ENCODE measurements around the gene PRR5L. TPM values are rescaled to one million over a fixed set of nuclear protein-coding genes. Genes with fewer than 3 reads are reported as not detected.

PRR5L gene
- total and polyA plus RNA-seq, 8 donors, result 10.6 to 27.0 (median 17.4) TPM

GRCh38 chr11:36372101-36372771, 76.1 kb downstream of the PRR5L start:
- no peak overlapping the region for H3K27ac ChIP-seq
- intact Hi-C loops (cut with DNase I), result no loop called here

GRCh38 chr11:36373016-36374010, 77.2 kb downstream of the PRR5L start:
- intact Hi-C loops (cut with DNase I), result no loop called here
- no peaks in the 10 kb centered on the region for H3K36me3 ChIP-seq
- H3K9me3 ChIP-seq, result no peaks in the 10 kb centered on the region
- DNase-seq, result no peak
- H3K27me3 ChIP-seq, result peaks cover 4 to 41% of the 10 kb centered on the region in 2 donors
- H3K4me1 ChIP-seq, result peaks cover 4 to 25% of the 10 kb centered on the region in 2 donors
- no peak for ATAC-seq
- no peak for TF ChIP-seq CTCF (IDR thresholded peaks at IDR 0.05)
- no peak overlapping the region for H3K4me3 ChIP-seq
- no peak overlapping the region for H3K27ac ChIP-seq

More at GRCh38 chr11:36372101-36372771, 76.1 kb downstream of the PRR5L start:
- DNase-seq (no peak), ATAC-seq (no peak)
- H3K36me3 ChIP-seq, result no peaks in the 10 kb centered on the region
- H3K9me3 ChIP-seq, result no peaks in the 10 kb centered on the region
- peaks cover 4 to 14% of the 10 kb centered on the region in 2 donors for H3K4me1 ChIP-seq
- H3K4me3 ChIP-seq, result no peak overlapping the region
- peaks cover 0 to 31% of the 10 kb centered on the region in 2 donors for H3K27me3 ChIP-seq
- no peak for TF ChIP-seq CTCF (IDR thresholded peaks at IDR 0.05)

GRCh38 chr11:36374726-36375125, 78.6 kb downstream of the PRR5L start:
- Histone ChIP-seq H3K36me3 (no peaks in the 10 kb centered on the region), H3K4me3 (no peak overlapping the region), H3K27ac (no peak overlapping the region), H3K4me1 (peaks cover 4 to 36% of the 10 kb centered on the region in 2 donors), H3K27me3 (peaks cover 4 to 48% of the 10 kb centered on the region in 2 donors), H3K9me3 (no peaks in the 10 kb centered on the region)
- intact Hi-C loops (cut with DNase I), result no loop called here
- DNase-seq, result no peak
- TF ChIP-seq CTCF (IDR thresholded peaks at IDR 0.05), result no peak
- ATAC-seq, result no peak

GRCh38 chr11:36375353-36376008, 79.4 kb downstream of the PRR5L start:
- no peak for TF ChIP-seq CTCF (IDR thresholded peaks at IDR 0.05)
- peaks cover 4 to 43% of the 10 kb centered on the region in 2 donors for H3K4me1 ChIP-seq
- peak overlapping the region; percentile 17 to 64 for H3K4me3 ChIP-seq
- peak overlapping the region in 1 of 2 donors; percentile 23 for H3K27ac ChIP-seq
- DNase-seq, result no peak
- no peak for ATAC-seq
- peaks cover 4 to 48% of the 10 kb centered on the region in 2 donors for H3K27me3 ChIP-seq
- H3K9me3 ChIP-seq, result no peaks in the 10 kb centered on the region
- H3K36me3 ChIP-seq, result no peaks in the 10 kb centered on the region
- intact Hi-C loops (cut with DNase I), result no loop called here
